A673 (cell line): ENCODE measurements around the gene COQ7. TPM values are rescaled to one million over a fixed set of nuclear protein-coding genes. Genes with fewer than 3 reads are reported as not detected.

Experiments used
- BruUV-seq: library from RNA; stranded (reverse); fragments of 400-500 nt; replicated peaks from 2 replicates; lab custom pipeline; 2021; lab: Mats Ljungman, UMichigan
- CTCF ChIA-PET: fragments of 300-600 bp; sonication (Branson Sonifier 250); formaldehyde crosslinking; loops from one replicate; lab custom pipeline; 2022; ENCODE audit warnings: antibody characterized with exemption; lab: Charles Lee
- POLR2A ChIA-PET: fragments of 300-600 bp; sonication (Branson Sonifier 250); formaldehyde crosslinking; loops from one replicate; lab custom pipeline; 2022; ENCODE audit warnings: antibody characterized with exemption; ENCODE audit not compliant: low non-redundant PET; lab: Charles Lee
- DNase-seq: peaks from one replicate; pipeline ENCODE4 v3.0.0-alpha.2; 2015; ENCODE audit warnings: low spot score
- H3K27ac ChIP-seq: fragments of 200-600 bp; sonication (generic); 2 replicates; pipeline ENCODE4 v1.5.1; 2016; ENCODE audit warnings: mixed run types, low read depth, mild to moderate bottlenecking, mixed read lengths, antibody characterized with exemption, low read length; ENCODE audit not compliant: poor library complexity, severe bottlenecking
- H3K27me3 ChIP-seq: fragments of 200-600 bp; sonication (generic); replicated peaks from 2 replicates; pipeline ENCODE4 v1.6.1; 2017; ENCODE audit warnings: mixed run types, low read depth, mild to moderate bottlenecking, mixed read lengths, antibody characterized with exemption, low read length; ENCODE audit not compliant: insufficient read depth, poor library complexity
- H3K36me3 ChIP-seq: fragments of 200-600 bp; sonication (generic); 2 replicates; pipeline ENCODE4 v1.6.1; 2016; ENCODE audit warnings: mixed run types, mild to moderate bottlenecking, mixed read lengths, antibody characterized with exemption, low read length; ENCODE audit not compliant: insufficient read depth, poor library complexity, severe bottlenecking
- H3K4me1 ChIP-seq: fragments of 200-600 bp; sonication (generic); 2 replicates; pipeline ENCODE4 v1.6.1; 2017; ENCODE audit warnings: mixed run types, mild to moderate bottlenecking, mixed read lengths, antibody characterized with exemption, low read length; ENCODE audit not compliant: insufficient read depth, poor library complexity, severe bottlenecking
- H3K4me3 ChIP-seq: fragments of 200-600 bp; sonication (generic); 2 replicates; pipeline ENCODE4 v1.5.1; 2016; ENCODE audit warnings: low read depth, mixed run types, mild to moderate bottlenecking, mixed read lengths, low read length; ENCODE audit not compliant: poor library complexity, severe bottlenecking
- H3K9me3 ChIP-seq: fragments of 200-600 bp; sonication (generic); 2 replicates; pipeline ENCODE4 v1.6.1; 2016; ENCODE audit warnings: mixed run types, low read depth, mild to moderate bottlenecking, mixed read lengths, antibody characterized with exemption, low read length; ENCODE audit not compliant: poor library complexity, severe bottlenecking
- EZH2 ChIP-seq: fragments of 200-600 bp; sonication (generic); IDR thresholded peaks from 2 replicates; pipeline ENCODE4 v1.6.1; 2017; ENCODE audit warnings: borderline replicate concordance, low read depth, mild to moderate bottlenecking, mixed read lengths, antibody characterized with exemption, low read length; ENCODE audit not compliant: poor library complexity, severe bottlenecking
- intact Hi-C: fragments of 100-400 bp; cut with micrococcal nuclease; formaldehyde crosslinking; loops from one replicate; pipeline ENCODE4 v1.10.0; 2022; ENCODE audit not compliant: unreplicated experiment
- total RNA-seq: library from RNA; stranded (reverse); gene quantifications from 2 replicates; pipeline ENCODE4 v1.2.3, GENCODE V29; 2021
- TF ChIP-seq, protein P1 (sequence below): fragments of 300-800, 200-600 bp; sonication (generic); conservative IDR thresholded peaks from 2 replicates; pipeline ENCODE4 v1.5.1; 2017; ENCODE audit warnings: low read depth, mild to moderate bottlenecking, antibody characterized with exemption, low read length, moderate library complexity, mixed read lengths

The COQ7 gene
- total RNA-seq, 1 experiment from 2014 or later, result 24.3 TPM

DNA sequence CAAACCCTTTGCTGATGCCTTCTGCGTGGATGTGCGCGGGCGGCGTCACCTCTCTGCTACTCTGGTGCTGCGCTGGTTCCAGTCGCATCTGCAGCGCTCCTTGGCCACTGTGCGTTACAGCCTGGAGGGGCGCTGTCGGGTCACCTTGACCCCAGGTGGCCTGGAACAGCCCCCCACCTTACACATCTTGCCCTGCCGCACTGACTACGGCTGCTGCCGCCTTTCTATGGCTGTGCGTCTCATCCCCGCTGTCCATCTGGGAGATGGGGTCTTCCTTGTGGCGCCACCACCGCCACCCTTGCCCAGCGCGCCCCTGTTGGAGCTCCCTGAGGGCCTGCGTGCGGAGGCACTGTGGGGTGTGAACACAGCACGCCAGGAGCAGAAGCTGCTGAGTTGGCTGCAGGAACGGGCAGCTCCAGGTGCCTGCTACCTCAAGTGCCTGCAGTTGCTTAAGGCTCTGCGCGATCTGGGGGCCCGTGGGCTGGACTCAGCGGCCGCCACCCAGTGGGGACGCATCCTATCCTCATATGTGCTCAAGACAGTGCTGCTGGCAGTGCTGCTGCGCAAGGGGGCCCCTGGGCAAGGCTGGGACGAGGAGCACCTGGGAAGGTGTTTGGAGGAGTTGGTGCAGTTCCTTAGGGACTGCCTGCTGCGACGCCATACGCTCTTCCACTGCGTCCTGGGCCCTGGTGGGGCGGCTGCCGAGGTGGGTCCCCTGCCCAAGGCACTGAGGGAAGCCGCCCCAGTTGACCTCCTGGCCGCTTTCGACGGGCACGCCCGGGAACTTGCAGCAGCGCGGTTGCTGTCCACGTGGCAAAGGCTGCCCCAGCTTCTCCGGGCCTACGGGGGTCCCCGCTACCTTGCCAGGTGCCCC lies 48.0 kb downstream of the COQ7 start:
- no TSS peak for BruUV-seq

DNA sequence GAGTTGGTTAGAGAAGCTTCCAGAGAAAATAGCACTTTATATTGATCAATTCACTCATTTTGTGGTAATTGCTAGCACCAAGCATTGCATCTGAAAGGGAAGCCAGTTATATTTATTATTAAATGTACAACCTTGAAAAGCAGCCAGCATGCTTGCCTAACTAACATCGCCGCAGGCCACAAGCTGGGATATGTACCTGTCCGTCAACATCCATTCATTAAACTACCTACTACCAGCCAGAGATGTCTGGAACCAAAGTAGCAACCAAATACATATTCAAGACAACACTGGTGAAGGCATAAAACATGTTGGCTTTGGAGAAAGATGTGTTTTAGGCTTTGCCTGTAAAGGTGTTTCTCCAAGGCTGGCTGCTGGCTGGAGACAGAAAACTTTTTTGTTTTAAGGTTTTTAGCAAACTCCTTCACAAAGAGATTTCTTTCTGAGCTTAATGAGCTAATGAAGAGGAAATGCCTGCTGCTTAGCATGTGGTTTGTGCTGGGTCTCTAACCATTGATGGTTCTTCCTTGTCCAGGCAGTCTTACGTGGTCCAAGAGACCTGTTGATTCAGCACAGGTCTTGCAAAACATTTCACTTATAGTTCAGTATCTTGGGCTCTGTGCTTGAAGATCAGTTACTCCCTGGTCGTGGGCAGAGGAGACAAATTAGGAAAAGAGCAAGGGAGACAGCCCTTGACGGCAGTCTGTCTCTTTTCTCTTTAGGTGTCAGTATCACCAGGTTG lies 49.5 kb downstream of the COQ7 start:
- TF ChIP-seq EZH2, result no peak
- TF ChIP-seq, protein P1, sequence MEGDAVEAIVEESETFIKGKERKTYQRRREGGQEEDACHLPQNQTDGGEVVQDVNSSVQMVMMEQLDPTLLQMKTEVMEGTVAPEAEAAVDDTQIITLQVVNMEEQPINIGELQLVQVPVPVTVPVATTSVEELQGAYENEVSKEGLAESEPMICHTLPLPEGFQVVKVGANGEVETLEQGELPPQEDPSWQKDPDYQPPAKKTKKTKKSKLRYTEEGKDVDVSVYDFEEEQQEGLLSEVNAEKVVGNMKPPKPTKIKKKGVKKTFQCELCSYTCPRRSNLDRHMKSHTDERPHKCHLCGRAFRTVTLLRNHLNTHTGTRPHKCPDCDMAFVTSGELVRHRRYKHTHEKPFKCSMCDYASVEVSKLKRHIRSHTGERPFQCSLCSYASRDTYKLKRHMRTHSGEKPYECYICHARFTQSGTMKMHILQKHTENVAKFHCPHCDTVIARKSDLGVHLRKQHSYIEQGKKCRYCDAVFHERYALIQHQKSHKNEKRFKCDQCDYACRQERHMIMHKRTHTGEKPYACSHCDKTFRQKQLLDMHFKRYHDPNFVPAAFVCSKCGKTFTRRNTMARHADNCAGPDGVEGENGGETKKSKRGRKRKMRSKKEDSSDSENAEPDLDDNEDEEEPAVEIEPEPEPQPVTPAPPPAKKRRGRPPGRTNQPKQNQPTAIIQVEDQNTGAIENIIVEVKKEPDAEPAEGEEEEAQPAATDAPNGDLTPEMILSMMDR, result no peak
- ChIA-PET POLR2A (no interaction called here), CTCF (no interaction called here)
- H3K4me3 ChIP-seq, result no peak overlapping the region
- BruUV-seq, result no TSS peak
- no peak for DNase-seq
- H3K9me3 ChIP-seq, result no peaks in the 10 kb centered on the region
- H3K27me3 ChIP-seq, result no peaks in the 10 kb centered on the region
- intact Hi-C loops, result no loop called here
- peaks cover 47% of the 10 kb centered on the region for H3K4me1 ChIP-seq
- H3K36me3 ChIP-seq, result no peaks in the 10 kb centered on the region
- peak overlapping the region; percentile 41 for H3K27ac ChIP-seq

More for the DNA sequence above, 48.0 kb downstream of the COQ7 start:
- Histone ChIP-seq H3K4me1 (peaks cover 47% of the 10 kb centered on the region), H3K9me3 (no peaks in the 10 kb centered on the region), H3K27ac (peak overlapping the region; percentile 11), H3K36me3 (no peaks in the 10 kb centered on the region), H3K4me3 (no peak overlapping the region), H3K27me3 (no peaks in the 10 kb centered on the region)
- TF ChIP-seq, protein P1, result no peak
- TF ChIP-seq EZH2, result no peak
- ChIA-PET POLR2A (no interaction called here), CTCF (no interaction called here)
- no peak for DNase-seq
- intact Hi-C loops, result no loop called here

DNA sequence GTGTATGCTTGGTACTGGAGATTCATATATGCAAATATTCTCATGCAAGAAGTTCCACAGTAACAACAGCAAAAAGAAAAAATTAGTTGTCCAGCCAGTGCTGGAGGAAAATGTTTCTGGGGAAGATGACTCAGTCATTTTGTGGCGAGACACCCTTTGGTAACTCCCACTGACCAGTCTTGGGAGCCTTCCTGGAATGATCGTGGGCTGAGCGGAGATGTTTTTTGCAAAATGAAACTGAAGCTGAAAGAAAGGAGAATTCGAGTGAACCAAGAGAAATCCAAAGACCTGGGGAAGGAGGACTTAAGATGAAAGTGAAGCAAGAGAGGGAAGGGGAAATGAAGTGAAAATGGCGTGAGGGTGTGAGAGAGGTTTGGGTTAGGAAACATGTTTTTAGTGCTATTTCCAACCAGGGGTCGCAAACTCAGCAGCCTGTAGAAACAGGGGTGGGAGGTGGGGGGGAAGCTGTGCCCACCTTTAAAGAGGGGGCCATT lies 51.6 kb downstream of the COQ7 start:
- no TSS peak for BruUV-seq
- Histone ChIP-seq H3K4me3 (peak overlapping the region; percentile 22), H3K27ac (no peak overlapping the region), H3K36me3 (no peaks in the 10 kb centered on the region), H3K27me3 (no peaks in the 10 kb centered on the region), H3K9me3 (no peaks in the 10 kb centered on the region), H3K4me1 (peaks cover 40% of the 10 kb centered on the region)
- no peak for DNase-seq
- no peak for TF ChIP-seq EZH2
- TF ChIP-seq, protein P1, result no peak
- POLR2A ChIA-PET, result interaction anchor here (0.5 kb wide), 1 partner anchor 329 kb away, joined by 3 read pairs; the partner anchor contains the start of gene RPS15A
- intact Hi-C loops, result no loop called here
- CTCF ChIA-PET, result no interaction called here
